GM18517 (cell line): Measurements from ENCODE around the gene FAT2.
"Not testable (repeated sequence)": the region's sequence is repeated elsewhere in the genome, so short reads cannot be mapped to it uniquely, and the experiment has no call there.

ENCODE experiments used
- ATAC-seq: cut with Tn5 transposase; IDR thresholded peaks from one replicate; pipeline ENCODE4 v1.9.1; 2021; ENCODE audit warnings: mild to moderate bottlenecking, moderate library complexity; ENCODE audit not compliant: unreplicated experiment

FAT2 gene

DNA sequence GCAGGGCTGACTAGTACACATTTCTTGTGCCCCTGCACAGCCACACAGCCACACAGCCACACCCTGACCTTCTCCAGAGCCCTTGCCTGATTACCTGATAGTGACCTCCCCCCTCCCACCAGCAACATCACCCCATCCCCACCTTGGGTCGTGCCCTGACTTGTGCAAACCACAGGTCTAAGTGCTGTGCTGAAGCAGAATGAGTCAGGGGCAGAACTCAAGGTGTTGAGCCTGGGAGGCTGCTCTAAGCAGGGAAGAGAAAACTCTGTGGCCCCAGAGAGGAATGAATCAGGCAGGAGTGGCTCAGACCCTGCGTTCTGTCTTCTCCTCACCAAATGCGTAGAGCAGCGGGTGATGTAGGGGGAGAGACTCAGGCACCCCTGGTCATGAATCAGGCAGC lies 24.3 kb upstream of the FAT2 start:
- no peak for ATAC-seq

DNA sequence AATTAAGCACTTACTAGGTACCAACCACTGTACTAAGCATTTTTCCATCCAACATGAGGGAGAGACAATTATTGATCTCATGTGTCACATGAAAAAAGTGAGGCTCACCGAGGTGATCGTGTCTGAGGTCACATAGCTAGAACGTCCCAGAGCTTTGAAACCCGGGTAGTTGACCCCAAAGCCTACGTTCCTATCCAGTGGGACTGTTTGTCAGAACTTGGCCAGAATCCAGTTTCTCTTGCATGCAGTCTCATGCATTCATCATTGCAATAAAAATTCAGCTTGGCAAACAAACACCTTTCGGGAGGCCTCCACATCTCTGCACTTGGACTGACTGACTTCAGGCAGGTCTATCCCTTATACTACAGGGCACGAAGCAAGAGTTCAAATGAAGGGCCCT lies 23.4 kb upstream of the FAT2 start:
- no peak for ATAC-seq

DNA sequence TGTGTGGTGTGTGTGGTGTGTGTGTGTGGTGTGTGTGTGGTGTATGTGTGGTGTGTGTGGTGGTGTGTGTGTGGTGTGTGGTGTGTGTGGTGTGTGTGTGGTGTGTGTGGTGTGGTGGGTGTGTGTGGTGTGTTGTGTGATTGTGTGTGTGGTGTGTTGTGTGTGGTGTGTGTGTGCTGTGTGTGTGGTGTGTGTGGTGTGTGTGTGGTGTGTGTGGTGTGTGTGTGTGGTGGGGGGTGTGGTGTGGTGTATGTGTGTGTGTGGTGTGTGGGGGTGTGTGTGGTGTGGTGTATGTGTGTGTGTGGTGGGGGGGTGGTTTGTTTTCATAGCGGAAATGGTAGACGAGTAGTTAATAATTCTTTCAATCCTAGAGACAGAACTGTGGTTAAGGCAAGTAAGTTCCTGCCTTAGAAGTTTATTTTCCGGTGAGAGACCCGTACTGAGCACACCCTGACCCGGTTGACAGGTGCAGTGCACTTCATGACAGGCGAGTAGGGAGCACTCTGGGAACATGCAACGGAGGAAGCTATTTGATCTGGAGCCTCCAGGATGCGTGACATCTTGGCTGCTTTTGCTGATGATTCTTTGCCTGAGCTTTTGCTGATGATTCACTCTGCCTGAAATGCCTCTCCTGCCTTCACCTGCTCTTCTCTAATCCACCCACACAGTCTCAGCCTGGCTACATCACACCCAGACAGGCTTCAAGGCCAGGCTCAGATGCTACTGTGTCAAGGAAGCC lies 21.7 kb upstream of the FAT2 start:
- ATAC-seq: peak; percentile 88

DNA sequence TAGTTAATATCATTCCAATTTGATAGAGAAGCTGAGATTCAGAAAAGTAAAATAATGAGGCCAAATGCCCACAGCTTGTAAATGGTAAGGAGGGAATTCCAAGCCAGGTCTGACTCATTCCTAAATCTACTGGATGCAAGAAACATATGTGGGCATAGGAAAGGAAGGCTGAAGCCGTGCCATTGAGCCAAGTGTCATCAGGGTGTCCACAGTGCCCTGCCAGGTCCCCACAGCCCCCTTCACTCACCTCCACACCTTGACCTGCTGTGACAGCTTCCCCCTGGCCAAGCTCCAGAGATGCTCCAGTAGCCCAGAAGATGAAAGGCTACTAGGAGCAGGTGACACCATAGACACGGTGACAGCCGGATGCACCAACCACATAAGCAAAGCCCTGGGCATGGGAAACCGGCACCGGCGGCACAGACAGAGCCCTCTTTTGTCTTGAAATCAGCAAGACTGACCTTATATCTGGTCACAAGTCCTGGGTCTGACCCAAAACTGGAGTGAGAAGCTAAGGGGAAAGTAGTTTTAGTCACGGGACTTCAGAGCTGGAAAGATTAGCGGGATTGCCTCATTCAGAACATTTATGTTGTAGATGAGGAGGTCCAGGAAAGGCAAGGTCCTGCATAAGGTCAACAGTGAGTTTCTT lies 20.1 kb upstream of the FAT2 start:
- no peak for ATAC-seq

DNA sequence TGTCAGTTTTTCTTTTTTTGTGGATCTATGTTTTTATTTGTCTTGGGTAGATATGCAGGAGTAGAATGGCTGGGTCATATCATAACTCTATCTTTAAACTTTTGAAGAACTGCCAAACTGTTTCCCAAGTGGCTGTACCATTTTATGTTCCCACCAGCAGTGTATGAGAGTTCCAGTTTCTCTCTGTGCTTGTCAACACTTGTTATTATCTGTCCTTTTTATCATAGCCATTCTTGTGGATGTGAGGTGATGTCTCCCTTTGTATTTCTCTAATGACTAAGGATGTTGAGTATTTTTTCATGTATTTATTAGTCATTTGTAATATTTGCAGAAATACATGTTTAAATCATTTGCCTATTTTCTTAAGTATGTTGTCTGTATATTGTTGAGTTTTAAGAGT lies 17.4 kb upstream of the FAT2 start:
- no peak for ATAC-seq

DNA sequence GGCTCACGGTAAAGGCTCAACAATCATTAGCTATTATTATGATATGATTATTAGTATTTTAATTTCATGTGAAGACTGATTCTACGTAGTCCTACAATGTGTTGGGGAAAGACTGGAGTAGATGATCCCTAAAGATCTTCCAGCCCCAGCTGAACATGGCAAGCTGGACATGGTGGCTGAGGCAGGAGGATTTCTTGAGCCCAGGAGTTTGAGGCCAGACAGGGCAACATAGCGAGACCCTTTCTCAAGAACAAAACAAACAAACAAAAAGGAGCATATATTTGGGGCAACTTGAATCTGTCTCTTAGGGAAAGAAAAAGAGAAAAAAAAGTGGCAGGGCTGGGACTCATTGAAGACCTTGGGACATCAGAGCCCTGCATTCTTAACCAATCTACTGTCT lies 16.2 kb upstream of the FAT2 start:
- no peak for ATAC-seq

DNA sequence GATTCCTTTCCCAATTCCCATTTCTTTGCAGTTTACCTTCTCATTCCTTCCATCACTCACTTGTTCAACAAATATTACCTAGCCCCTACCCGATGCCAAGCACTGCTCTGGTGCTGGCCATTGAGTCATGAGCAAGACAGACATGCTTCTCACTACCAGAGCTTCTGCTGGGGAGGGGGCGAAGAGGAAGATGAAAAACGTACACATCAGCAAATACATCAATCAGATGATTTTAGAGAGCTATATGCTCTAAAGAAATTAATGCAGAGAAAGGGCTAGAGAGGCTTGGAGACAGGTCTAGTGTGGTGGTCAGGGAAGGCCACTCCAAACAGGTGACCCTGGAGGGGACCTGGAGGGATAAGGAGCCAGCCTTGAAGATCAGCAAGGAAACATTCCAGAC lies 14.4 kb upstream of the FAT2 start:
- ATAC-seq: no peak

DNA sequence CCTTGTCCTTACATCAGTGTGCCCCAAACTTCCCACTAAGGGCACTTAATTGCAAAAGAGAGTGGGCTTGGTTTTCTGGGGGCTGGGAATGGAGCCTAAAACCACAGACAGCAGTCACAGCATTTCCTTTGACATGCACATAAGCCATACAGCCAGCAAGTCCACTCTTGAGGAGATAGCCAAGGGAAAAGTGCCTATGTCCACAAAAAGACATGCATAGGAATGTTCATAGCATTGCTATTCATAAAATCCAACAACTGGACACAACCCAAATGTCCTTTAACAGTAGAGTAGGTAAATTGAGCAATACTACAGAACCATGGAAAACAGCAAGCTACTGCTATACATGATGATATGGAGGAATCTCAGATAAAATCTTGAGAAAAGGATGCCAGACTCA lies 11.7 kb upstream of the FAT2 start:
- ATAC-seq: no peak

DNA sequence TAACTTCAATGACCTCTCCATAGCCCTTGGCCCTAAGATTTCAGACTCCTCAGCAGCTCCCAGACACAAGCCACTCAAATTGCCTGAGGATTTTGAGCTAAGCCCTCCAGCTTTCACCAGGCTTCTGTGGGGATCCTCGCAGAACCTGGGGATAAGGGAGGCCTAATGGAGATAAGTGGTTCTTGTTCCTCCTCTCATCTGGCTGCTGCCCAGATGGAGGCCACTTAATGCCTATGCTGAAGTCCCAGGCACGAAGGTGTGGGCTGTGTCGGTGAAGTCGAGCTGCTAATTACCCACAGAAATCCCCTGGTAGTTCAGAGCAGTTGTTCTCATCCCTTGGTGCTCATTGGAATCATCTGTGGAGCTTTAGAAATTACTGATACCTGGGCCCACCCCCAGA lies 10.3 kb upstream of the FAT2 start:
- ATAC-seq: no peak

DNA sequence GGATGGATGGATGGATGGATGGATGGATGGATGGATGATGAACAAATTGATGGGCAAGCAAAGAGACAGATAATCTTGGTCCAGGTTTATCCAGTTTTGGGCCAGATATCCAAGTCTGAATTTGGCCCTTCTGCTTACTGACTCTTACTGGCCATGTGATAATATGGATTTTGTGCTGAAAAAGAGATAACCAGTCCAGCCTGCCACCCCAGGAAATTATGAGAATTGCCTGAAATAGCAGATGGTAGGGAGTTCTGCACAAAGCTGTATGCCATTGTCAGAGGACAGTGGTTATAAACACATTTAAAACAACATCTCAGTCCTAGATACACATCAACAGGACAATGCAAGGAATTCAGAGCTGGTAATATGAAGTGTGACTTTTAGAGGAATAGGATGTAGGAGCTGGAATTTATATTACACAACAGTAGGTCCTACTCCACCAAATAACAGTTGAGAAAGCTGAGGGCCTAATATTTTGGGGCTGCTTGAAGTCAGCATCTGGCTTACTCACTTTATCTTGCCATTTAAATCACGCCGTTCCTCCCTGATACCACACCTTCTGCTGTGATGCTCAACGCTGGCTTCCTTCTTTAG lies 9.0 kb upstream of the FAT2 start:
- ATAC-seq: no peak

DNA sequence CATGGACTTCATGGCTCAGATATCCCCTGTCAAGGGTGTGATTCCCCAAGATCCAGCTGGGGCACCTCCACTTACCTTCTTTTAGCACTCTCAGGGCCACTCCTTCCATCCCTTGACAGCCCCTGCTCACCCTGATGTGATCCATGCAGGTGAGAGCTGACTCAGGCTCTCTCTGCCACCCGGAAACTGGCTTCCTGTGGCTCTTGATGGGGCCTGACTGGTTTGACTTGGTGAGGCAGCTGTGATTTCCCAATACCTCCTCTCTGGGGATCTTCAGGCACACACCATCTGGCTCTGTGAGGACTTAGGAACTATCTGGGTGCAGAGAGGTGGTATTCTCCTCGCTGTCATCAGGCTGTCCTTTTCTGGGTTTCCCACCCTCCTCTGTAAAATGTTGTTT lies 7.9 kb upstream of the FAT2 start:
- ATAC-seq: no peak

DNA sequence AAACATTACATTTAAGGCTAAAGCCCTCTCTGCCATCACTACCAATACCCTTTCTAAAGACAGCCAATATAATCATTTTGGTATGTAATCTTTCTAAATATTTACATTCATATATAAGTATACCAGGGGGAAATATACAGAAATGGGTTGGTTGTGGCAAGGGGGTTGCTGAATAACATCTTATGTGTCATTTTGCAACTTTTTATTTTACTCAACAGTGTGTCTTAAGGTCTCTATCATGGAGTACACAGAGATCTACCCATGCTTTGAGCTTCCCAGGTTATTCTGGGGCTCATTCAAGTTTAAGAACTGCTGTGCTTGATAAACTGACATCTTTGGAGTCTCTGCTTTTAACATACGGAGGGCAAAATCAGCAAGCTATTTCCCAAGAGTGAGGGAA lies 7.4 kb upstream of the FAT2 start:
- ATAC-seq: no peak

DNA sequence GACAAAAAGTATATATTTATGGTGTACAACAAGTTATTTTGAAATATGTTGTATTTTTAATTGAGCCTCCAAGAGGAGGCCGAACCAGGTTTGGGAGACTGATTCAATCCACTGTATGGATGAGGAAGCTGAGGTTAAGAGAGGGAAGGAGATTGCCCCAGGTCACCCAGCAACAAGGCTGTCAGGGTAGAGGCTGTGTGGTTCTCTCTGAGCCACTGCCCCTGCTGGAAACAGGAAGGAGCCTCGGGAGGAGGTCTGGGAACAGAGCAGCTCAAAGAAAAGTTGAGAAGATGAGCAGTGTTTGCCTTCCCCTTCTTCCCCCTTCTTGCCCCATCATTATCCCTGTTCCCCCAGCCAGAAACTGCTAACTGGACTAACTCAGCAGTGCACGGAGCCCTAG lies 6.6 kb upstream of the FAT2 start:
- ATAC-seq: no peak

DNA sequence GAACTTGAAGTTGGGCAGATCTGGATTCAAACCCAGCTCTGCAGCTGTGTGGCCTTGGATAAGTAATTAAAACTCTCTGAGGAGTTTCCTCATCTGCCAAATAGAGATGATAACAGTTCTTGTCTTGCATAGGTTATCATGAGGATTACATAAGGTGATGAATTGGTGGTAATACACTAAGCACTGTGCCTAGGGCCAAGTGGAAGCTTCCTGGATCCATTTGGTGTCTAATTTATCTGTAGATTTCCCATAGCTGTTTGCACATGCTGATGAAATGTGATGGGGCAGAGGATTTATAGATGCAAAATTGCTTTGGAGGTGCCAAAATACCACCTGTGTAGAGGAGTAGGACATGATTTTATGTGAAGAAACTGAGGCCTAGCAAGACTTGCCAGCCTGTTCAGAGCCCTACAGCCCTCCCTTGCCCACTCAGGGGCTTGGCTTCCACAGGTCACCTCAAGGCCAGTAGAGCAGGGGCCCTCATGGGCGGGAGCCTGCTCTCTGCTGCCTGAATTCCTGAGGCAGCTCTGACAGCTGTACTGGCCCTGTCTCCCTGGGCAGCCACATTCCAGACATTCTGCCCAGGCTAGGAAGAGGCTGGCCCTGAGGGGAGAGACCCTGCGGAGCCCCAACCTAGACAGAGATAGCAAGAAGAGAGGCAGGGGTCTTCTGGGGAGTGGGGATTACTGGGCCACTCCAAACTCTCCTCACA lies 5.9 kb upstream of the FAT2 start:
- ATAC-seq: no peak

DNA sequence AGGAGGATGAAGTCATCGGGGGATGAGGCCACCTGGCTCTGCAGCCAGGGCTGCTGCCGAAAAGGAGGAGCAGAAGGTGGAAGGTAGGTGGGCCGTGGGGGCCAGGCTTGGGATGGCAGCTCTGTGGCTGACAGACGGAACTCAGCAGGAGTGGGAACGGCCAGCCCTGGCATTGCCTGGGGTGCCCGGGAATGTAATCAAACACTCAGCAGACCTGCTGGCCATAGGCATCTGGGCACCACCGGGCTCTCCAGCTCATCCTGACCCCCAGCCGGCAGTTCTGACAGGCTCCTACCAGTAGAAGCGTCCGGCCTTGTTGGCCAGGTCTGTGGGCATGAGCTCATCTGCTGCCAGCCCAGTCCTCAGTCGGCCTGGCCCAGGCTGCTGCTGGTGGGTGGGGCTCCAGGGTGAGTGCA lies 4.3 kb upstream of the FAT2 start:
- no peak for ATAC-seq

DNA sequence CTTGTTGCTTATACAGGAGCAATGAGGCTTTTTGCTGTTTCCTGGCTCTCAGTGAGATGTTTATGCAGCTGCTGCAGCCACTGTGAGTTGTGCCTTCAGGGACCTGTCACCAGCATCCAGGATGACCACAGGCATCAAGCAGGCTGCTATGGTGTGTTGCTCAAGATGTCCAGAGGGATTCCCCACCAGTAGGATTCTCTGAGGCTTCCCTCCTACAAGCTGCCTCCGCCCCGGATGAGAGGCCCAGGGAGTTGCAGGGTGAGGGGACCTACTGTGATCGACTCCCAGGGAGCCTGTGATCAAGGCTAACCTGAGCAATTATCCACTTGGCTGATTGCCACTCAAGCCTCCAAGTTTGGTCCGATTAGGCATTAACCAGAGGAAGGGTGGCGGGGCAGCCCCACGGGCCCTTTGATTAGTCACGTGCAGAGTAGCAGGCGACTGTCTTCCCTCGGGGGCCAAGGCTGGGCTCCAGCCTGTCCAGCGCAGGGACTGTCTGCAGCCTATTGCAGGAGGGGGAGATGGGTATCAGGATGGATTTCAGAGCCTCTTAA lies 1.8 kb upstream of the FAT2 start:
- peak; percentile 72 for ATAC-seq

DNA sequence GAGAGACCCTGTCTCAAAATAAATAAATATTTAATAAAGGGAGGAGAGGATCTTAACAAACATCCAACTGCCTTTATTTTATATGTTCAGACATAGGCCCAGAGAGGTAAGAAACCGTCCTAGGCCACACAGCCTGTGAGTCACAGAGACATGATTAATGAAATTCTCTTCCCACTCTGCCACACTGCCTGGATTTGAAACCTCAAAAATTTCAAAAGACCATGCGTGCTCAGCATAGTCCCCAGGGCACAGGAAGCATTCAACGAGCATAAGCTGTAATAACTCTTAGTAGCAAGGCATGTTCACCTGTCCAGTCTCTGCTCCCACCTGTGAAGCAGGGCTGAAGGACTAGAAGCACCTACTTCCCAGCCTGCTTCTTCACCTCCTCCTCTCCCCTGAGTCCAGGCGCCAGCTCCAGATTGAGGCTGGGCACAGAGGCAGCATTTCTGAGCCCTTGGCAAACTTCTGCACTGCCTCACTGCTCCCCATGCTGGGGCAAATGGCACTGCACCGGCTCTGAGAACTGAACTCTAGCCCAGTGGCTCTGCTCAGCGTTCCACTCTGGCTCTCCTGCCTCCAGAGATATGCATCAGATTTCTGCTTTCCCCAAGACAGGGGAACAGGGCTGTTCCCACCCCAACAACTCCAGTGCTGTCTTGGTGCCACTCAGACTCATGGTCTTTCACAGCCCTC lies 1.1 kb downstream of the FAT2 start:
- no peak for ATAC-seq

DNA sequence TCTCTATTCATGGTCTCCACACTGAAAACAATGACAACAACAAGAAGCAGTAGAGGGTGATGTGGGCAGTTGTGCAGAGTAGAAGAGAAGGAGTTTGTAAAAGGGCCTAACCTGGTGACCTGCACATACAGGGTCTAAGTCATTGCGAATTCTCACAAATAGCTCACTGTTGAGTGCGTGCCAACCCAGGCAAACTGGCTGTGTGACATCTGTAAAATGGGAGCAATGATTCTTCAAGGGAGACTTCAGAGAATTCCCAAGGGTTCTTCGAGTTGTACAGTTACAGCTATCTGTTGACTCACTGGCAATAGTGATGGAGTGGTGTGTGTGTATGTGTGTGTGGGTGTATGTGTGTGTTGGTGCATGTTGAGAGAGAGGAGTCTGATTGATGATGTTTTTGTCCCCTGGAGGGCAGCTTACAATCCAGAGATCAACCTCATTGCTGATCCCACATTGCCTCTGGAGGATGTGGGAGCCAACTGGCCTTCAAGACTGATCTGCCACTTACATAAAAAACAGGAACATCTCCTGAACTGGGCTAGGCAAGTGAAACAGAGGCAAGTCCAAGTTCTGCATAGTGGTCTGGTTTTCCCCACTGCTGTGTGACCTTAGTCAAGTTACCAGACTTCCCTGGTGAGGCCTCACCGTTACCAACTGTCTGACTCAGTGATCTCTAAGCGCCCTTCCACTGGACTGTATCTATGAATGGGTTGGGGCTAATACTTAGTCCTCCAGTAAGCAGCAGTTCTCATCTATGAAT lies 3.2 kb downstream of the FAT2 start:
- no peak for ATAC-seq

DNA sequence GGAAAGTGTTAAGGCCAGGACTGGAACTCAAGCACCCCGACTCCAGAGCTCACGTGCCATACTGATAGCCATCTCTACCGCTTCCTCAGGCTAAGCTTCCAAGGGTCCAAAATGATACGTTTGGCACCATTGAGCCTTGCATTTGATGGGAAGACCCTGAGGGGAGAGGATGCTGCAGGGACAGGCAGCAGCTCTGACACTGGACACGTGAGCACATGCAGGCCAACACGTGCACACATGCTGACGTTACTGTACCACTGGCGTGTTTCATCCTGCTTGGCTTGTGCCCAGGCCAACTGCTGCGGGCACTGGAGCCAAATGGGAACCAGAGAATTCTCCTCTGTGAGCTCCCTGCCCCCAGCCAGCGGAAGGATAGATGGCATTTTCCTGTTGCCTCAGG lies 5.2 kb downstream of the FAT2 start:
- no peak for ATAC-seq

DNA sequence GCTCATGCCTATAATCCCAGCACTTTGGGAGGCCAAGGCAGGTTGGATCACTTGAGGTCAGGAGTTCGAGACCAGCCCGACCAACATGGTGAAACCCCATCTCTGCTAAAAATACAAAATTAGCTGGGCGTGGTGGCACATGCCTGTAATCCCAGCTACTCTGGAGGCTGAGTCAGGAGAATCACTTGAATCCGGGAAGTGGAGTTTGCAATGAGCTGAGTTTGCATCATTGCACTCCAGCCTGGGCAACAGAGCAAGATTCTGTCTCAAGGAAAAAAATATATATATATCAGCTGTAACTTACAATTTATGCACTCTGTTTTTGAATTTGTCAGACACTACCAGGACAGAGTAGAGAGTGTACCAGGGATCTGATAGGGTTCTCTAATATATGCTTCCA lies 5.8 kb downstream of the FAT2 start:
- not testable (repeated sequence) for ATAC-seq
